Measurements from ENCODE around the gene SH2D3A.
"Not testable (repeated sequence)": the region's sequence is repeated elsewhere in the genome, so short reads cannot be mapped to it uniquely, and the experiment has no call there.

SH2D3A gene

GRCh38 chr19:6787393-6787792, 20.2 kb upstream of the SH2D3A start:
- H3K27me3 ChIP-seq (ENCODE audit: low read depth, low read length) = no peaks in the 10 kb centered on the region
- no peaks in the 10 kb centered on the region for H3K36me3 ChIP-seq (ENCODE audit: control insufficient read depth in 1 of 2, insufficient read depth in 2 of 2, low read length in 2 of 2)
- no peaks in the 10 kb centered on the region for H3K4me1 ChIP-seq (ENCODE audit: control insufficient read depth in 1 of 2, insufficient read depth in 2 of 2, low read length in 2 of 2)
- no peak overlapping the region for H3K4me3 ChIP-seq (ENCODE audit: low read depth in 1 of 2, low read length in 2 of 2)
- no peaks in the 10 kb centered on the region for H3K9me3 ChIP-seq (ENCODE audit: control insufficient read depth in 1 of 2, low read length in 2 of 2)
- no peak overlapping the region for H3K27ac ChIP-seq (ENCODE audit: low read length)

GRCh38 chr19:6779206-6779605, 12.0 kb upstream of the SH2D3A start:
- Histone ChIP-seq H3K36me3 (ENCODE audit: control insufficient read depth in 1 of 2, insufficient read depth in 2 of 2, low read length in 2 of 2) (no peaks in the 10 kb centered on the region), H3K4me3 (ENCODE audit: low read depth in 1 of 2, low read length in 2 of 2) (no peak overlapping the region), H3K27me3 (ENCODE audit: low read depth, low read length) (no peaks in the 10 kb centered on the region), H3K9me3 (ENCODE audit: control insufficient read depth in 1 of 2, low read length in 2 of 2) (no peaks in the 10 kb centered on the region), H3K27ac (ENCODE audit: low read length) (no peak overlapping the region), H3K4me1 (ENCODE audit: control insufficient read depth in 1 of 2, insufficient read depth in 2 of 2, low read length in 2 of 2) (peaks cover 0 to 6% of the 10 kb centered on the region in 2 donors)

- Histone ChIP-seq H3K27me3 (ENCODE audit: low read depth, low read length) (no peaks in the 10 kb centered on the region), H3K9me3 (ENCODE audit: control insufficient read depth in 1 of 2, low read length in 2 of 2) (no peaks in the 10 kb centered on the region), H3K36me3 (ENCODE audit: control insufficient read depth in 1 of 2, insufficient read depth in 2 of 2, low read length in 2 of 2) (no peaks in the 10 kb centered on the region), H3K4me1 (ENCODE audit: control insufficient read depth in 1 of 2, insufficient read depth in 2 of 2, low read length in 2 of 2) (peaks cover 0 to 6% of the 10 kb centered on the region in 2 donors), H3K4me3 (ENCODE audit: low read depth in 1 of 2, low read length in 2 of 2) (no peak overlapping the region), H3K27ac (ENCODE audit: low read length) (no peak overlapping the region)
Measured at GRCh38 chr19:6778386-6778785, 11.2 kb upstream of the SH2D3A start.

- peaks cover 0 to 6% of the 10 kb centered on the region in 2 donors for H3K4me1 ChIP-seq (ENCODE audit: control insufficient read depth in 1 of 2, insufficient read depth in 2 of 2, low read length in 2 of 2)
- H3K36me3 ChIP-seq (ENCODE audit: control insufficient read depth in 1 of 2, insufficient read depth in 2 of 2, low read length in 2 of 2) = no peaks in the 10 kb centered on the region
- no peaks in the 10 kb centered on the region for H3K27me3 ChIP-seq (ENCODE audit: low read depth, low read length)
Measured at GRCh38 chr19:6777434-6777833, 10.2 kb upstream of the SH2D3A start.

GRCh38 chr19:6776999-6777398, 9.8 kb upstream of the SH2D3A start:
- Histone ChIP-seq H3K4me1 (ENCODE audit: control insufficient read depth in 1 of 2, insufficient read depth in 2 of 2, low read length in 2 of 2) (peaks cover 0 to 6% of the 10 kb centered on the region in 2 donors), H3K27ac (ENCODE audit: low read length) (no peak overlapping the region), H3K4me3 (ENCODE audit: low read depth in 1 of 2, low read length in 2 of 2) (no peak overlapping the region), H3K9me3 (ENCODE audit: control insufficient read depth in 1 of 2, low read length in 2 of 2) (no peaks in the 10 kb centered on the region), H3K27me3 (ENCODE audit: low read depth, low read length) (no peaks in the 10 kb centered on the region), H3K36me3 (ENCODE audit: control insufficient read depth in 1 of 2, insufficient read depth in 2 of 2, low read length in 2 of 2) (no peaks in the 10 kb centered on the region)

More at GRCh38 chr19:6777434-6777833, 10.2 kb upstream of the SH2D3A start:
- no peak overlapping the region for H3K27ac ChIP-seq (ENCODE audit: low read length)
- H3K4me3 ChIP-seq (ENCODE audit: low read depth in 1 of 2, low read length in 2 of 2) = no peak overlapping the region
- no peaks in the 10 kb centered on the region for H3K9me3 ChIP-seq (ENCODE audit: control insufficient read depth in 1 of 2, low read length in 2 of 2)

- not testable (repeated sequence) for H3K4me3 ChIP-seq (ENCODE audit: low read depth in 1 of 2, low read length in 2 of 2); H3K4me1 ChIP-seq (ENCODE audit: control insufficient read depth in 1 of 2, insufficient read depth in 2 of 2, low read length in 2 of 2); H3K36me3 ChIP-seq (ENCODE audit: control insufficient read depth in 1 of 2, insufficient read depth in 2 of 2, low read length in 2 of 2)
Measured at GRCh38 chr19:6776045-6776444, 8.8 kb upstream of the SH2D3A start.

GRCh38 chr19:6774821-6775707, 7.8 kb upstream of the SH2D3A start:
- no peaks in the 10 kb centered on the region for H3K27me3 ChIP-seq (ENCODE audit: low read depth, low read length)
- H3K4me3 ChIP-seq (ENCODE audit: low read depth in 1 of 2, low read length in 2 of 2) = no peak overlapping the region
- no peak overlapping the region for H3K27ac ChIP-seq (ENCODE audit: low read length)
- no peaks in the 10 kb centered on the region for H3K36me3 ChIP-seq (ENCODE audit: control insufficient read depth in 1 of 2, insufficient read depth in 2 of 2, low read length in 2 of 2)
- H3K4me1 ChIP-seq (ENCODE audit: control insufficient read depth in 1 of 2, insufficient read depth in 2 of 2, low read length in 2 of 2) = no peaks in the 10 kb centered on the region
- no peaks in the 10 kb centered on the region for H3K9me3 ChIP-seq (ENCODE audit: control insufficient read depth in 1 of 2, low read length in 2 of 2)

More at GRCh38 chr19:6776045-6776444, 8.8 kb upstream of the SH2D3A start:
- not testable (repeated sequence) for H3K27me3 ChIP-seq (ENCODE audit: low read depth, low read length); H3K27ac ChIP-seq (ENCODE audit: low read length); H3K9me3 ChIP-seq (ENCODE audit: control insufficient read depth in 1 of 2, low read length in 2 of 2)

GRCh38 chr19:6773323-6773931, 6.2 kb upstream of the SH2D3A start:
- Histone ChIP-seq H3K9me3 (ENCODE audit: control insufficient read depth in 1 of 2, low read length in 2 of 2) (no peaks in the 10 kb centered on the region), H3K27me3 (ENCODE audit: low read depth, low read length) (no peaks in the 10 kb centered on the region), H3K4me1 (ENCODE audit: control insufficient read depth in 1 of 2, insufficient read depth in 2 of 2, low read length in 2 of 2) (no peaks in the 10 kb centered on the region), H3K36me3 (ENCODE audit: control insufficient read depth in 1 of 2, insufficient read depth in 2 of 2, low read length in 2 of 2) (no peaks in the 10 kb centered on the region), H3K4me3 (ENCODE audit: low read depth in 1 of 2, low read length in 2 of 2) (peak overlapping the region; percentile 50 to 53), H3K27ac (ENCODE audit: low read length) (no peak overlapping the region)

- Histone ChIP-seq H3K27me3 (ENCODE audit: low read depth, low read length) (no peaks in the 10 kb centered on the region), H3K36me3 (ENCODE audit: control insufficient read depth in 1 of 2, insufficient read depth in 2 of 2, low read length in 2 of 2) (no peaks in the 10 kb centered on the region), H3K4me1 (ENCODE audit: control insufficient read depth in 1 of 2, insufficient read depth in 2 of 2, low read length in 2 of 2) (no peaks in the 10 kb centered on the region), H3K9me3 (ENCODE audit: control insufficient read depth in 1 of 2, low read length in 2 of 2) (no peaks in the 10 kb centered on the region), H3K27ac (ENCODE audit: low read length) (no peak overlapping the region), H3K4me3 (ENCODE audit: low read depth in 1 of 2, low read length in 2 of 2) (peak overlapping the region; percentile 50 to 53)
Measured at GRCh38 chr19:6772866-6773322, 5.7 kb upstream of the SH2D3A start.

GRCh38 chr19:6772028-6772865, 5.0 kb upstream of the SH2D3A start, which contains the start of gene VAV1:
TSS of gene VAV1 (plus strand) at chr19:6772708. CDS start at chr19:6772808, 100 bp downstream.
- H3K9me3 ChIP-seq (ENCODE audit: control insufficient read depth in 1 of 2, low read length in 2 of 2) = no peaks in the 10 kb centered on the region
- H3K27ac ChIP-seq (ENCODE audit: low read length) = no peak within 1 kb of the TSS
- H3K4me1 ChIP-seq (ENCODE audit: control insufficient read depth in 1 of 2, insufficient read depth in 2 of 2, low read length in 2 of 2) = peaks cover 0 to 6% of the 10 kb centered on the region in 2 donors
- H3K4me3 ChIP-seq (ENCODE audit: low read depth in 1 of 2, low read length in 2 of 2) = peak within 1 kb of the TSS; percentile 50 to 53
- no peaks in the 10 kb centered on the region for H3K36me3 ChIP-seq (ENCODE audit: control insufficient read depth in 1 of 2, insufficient read depth in 2 of 2, low read length in 2 of 2)
- H3K27me3 ChIP-seq (ENCODE audit: low read depth, low read length) = no peaks in the 10 kb centered on the region

GRCh38 chr19:6771648-6772027, 4.4 kb upstream of the SH2D3A start:
- peaks cover 0 to 11% of the 10 kb centered on the region in 2 donors for H3K4me1 ChIP-seq (ENCODE audit: control insufficient read depth in 1 of 2, insufficient read depth in 2 of 2, low read length in 2 of 2)
- H3K36me3 ChIP-seq (ENCODE audit: control insufficient read depth in 1 of 2, insufficient read depth in 2 of 2, low read length in 2 of 2); H3K27ac ChIP-seq (ENCODE audit: low read length); H3K27me3 ChIP-seq (ENCODE audit: low read depth, low read length); H3K9me3 ChIP-seq (ENCODE audit: control insufficient read depth in 1 of 2, low read length in 2 of 2); H3K4me3 ChIP-seq (ENCODE audit: low read depth in 1 of 2, low read length in 2 of 2): not testable (repeated sequence)

Measured in muscle layer of duodenum (tissue), 2 donors.